Smooth muscle cell (in vitro differentiated cells): ENCODE data around the gene TNRC6B. TPM values are rescaled to one million over a fixed set of nuclear protein-coding genes. Genes with fewer than 3 reads are reported as not detected.
"Not testable (repeated sequence)": the region's sequence is repeated elsewhere in the genome, so short reads cannot be mapped to it uniquely, and the experiment has no call there.

ENCODE experiments used
- DNase-seq: peaks from one replicate; lab custom pipeline; 2025; ENCODE audit not compliant: unreplicated experiment; lab: John Stamatoyannopoulos, UW
- H2AFZ ChIP-seq: fragments of 200-600 bp; sonication (generic); 2 replicates; pipeline ENCODE4 v1.6.0; 2016; ENCODE audit warnings: antibody characterized with exemption, low read depth, mild to moderate bottlenecking
- H3F3A ChIP-seq: fragments of 200-600 bp; sonication (generic); 2 replicates; pipeline ENCODE4 v1.6.0; 2017; ENCODE audit warnings: antibody characterized with exemption, low read depth
- H3K27ac ChIP-seq: fragments of 200-600 bp; sonication (generic); 2 replicates; pipeline ENCODE4 v1.5.1; 2016; ENCODE audit warnings: low read depth, mild to moderate bottlenecking
- H3K27me3 ChIP-seq: fragments of 200-600 bp; sonication (generic); 2 replicates; pipeline ENCODE4 v1.6.1; 2016; ENCODE audit warnings: low read depth, mild to moderate bottlenecking
- H3K36me3 ChIP-seq: fragments of 200-600 bp; sonication (generic); 2 replicates; pipeline ENCODE4 v1.5.1; 2016; ENCODE audit warnings: low read depth
- H3K4me1 ChIP-seq: fragments of 200-600 bp; sonication (generic); 2 replicates; pipeline ENCODE4 v1.5.1; 2016; ENCODE audit warnings: low read depth
- H3K4me2 ChIP-seq: fragments of 200-600 bp; sonication (generic); 2 replicates; pipeline ENCODE4 v1.6.0; 2016; ENCODE audit warnings: mild to moderate bottlenecking
- H3K4me3 ChIP-seq: fragments of 200-600 bp; sonication (generic); 2 replicates; pipeline ENCODE4 v1.5.1; 2016; ENCODE audit warnings: mild to moderate bottlenecking
- H3K79me2 ChIP-seq: fragments of 200-600 bp; sonication (generic); 2 replicates; pipeline ENCODE4 v1.6.0; 2016; ENCODE audit warnings: low read depth, mild to moderate bottlenecking
- H3K9ac ChIP-seq: fragments of 200-600 bp; sonication (generic); 2 replicates; pipeline ENCODE4 v1.6.0; 2016; ENCODE audit warnings: low read depth
- H3K9me3 ChIP-seq: fragments of 200-600 bp; sonication (generic); replicated peaks from 2 replicates; pipeline ENCODE4 v1.5.1; 2016; ENCODE audit warnings: low read depth
- H4K20me1 ChIP-seq: fragments of 200-600 bp; sonication (generic); 2 replicates; pipeline ENCODE4 v1.6.0; 2016; ENCODE audit warnings: low read depth
- WGBS: methylation state at CpG from one replicate; pipeline ENCODE4 v1.1.7; 2016; ENCODE audit warnings: low lambda C conversion rate; 5-methylcytosine and 5-hydroxymethylcytosine counted together
- polyA plus RNA-seq: library from polyadenylated mRNA; unstranded; fragments of >200 nt; fragmentation: Nextera tagmentation; extraction: Ambion mirVana; gene quantifications from 2 replicates; pipeline ENCODE4 v1.2.1, GENCODE V29; 2016
- total RNA-seq: library from RNA; depleted of rRNA; stranded (reverse); fragments of >200 nt; gene quantifications from 2 replicates; pipeline ENCODE4 v1.2.3, GENCODE V29; 2014
- TF ChIP-seq, protein P1 (sequence below): fragments of 200-600 bp; sonication (generic); IDR thresholded peaks from 2 replicates; pipeline ENCODE4 v1.5.1; 2017; ENCODE audit warnings: borderline replicate concordance, mild to moderate bottlenecking, antibody characterized with exemption; ENCODE audit not compliant: insufficient read depth, poor library complexity, severe bottlenecking

The TNRC6B gene
- total and polyA plus RNA-seq, 2 experiments from 2014 or later, result 21.5 to 44.4 TPM

DNA sequence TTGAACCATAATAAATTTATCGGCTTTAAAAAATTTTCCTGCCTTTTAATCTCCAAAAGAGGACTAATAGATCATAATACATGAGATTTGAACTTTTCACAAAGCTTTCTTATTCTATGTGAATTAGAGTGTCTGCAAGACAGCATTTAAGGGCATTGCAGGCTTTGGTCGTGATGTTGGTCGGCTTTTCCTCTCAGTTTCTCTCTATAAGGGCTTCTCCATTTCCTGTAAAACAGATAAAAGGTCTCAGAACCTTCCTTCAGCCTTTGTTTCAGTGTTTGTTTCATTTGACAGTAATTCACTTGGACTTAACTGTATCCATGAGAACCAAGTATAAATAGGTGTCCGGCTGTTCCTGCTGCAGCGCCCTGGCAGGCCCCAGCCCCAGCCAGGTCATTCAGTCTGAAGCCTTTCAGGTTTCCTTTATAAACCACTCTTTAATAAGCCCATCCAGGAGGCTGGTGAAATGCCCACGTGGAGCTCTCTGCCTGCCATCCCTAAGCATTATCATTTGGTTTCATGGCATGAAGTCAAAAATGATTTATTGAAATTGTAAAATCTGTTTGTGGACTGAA lies 131.4 kb downstream of the TNRC6B start:
- Histone ChIP-seq H3K27me3 (no peaks in the 10 kb centered on the region), H4K20me1 (peaks cover 16% of the 10 kb centered on the region), H3K9me3 (no peaks in the 10 kb centered on the region), H3K36me3 (peaks cover 17% of the 10 kb centered on the region), H3K4me3 (no peak overlapping the region), H3F3A (peaks cover 5% of the 10 kb centered on the region), H3K4me2 (no peak overlapping the region), H3K4me1 (no peaks in the 10 kb centered on the region), H3K27ac (peak overlapping the region; percentile 29), H3K79me2 (no peaks in the 10 kb centered on the region), H3K9ac (no peak overlapping the region), H2AFZ (no peak overlapping the region)
- no peak for DNase-seq
- TF ChIP-seq, protein P1, sequence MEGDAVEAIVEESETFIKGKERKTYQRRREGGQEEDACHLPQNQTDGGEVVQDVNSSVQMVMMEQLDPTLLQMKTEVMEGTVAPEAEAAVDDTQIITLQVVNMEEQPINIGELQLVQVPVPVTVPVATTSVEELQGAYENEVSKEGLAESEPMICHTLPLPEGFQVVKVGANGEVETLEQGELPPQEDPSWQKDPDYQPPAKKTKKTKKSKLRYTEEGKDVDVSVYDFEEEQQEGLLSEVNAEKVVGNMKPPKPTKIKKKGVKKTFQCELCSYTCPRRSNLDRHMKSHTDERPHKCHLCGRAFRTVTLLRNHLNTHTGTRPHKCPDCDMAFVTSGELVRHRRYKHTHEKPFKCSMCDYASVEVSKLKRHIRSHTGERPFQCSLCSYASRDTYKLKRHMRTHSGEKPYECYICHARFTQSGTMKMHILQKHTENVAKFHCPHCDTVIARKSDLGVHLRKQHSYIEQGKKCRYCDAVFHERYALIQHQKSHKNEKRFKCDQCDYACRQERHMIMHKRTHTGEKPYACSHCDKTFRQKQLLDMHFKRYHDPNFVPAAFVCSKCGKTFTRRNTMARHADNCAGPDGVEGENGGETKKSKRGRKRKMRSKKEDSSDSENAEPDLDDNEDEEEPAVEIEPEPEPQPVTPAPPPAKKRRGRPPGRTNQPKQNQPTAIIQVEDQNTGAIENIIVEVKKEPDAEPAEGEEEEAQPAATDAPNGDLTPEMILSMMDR, result no peak
- whole genome bisulfite sequencing, result 84% methylated on average over 6 of the region's 6 CpGs

DNA sequence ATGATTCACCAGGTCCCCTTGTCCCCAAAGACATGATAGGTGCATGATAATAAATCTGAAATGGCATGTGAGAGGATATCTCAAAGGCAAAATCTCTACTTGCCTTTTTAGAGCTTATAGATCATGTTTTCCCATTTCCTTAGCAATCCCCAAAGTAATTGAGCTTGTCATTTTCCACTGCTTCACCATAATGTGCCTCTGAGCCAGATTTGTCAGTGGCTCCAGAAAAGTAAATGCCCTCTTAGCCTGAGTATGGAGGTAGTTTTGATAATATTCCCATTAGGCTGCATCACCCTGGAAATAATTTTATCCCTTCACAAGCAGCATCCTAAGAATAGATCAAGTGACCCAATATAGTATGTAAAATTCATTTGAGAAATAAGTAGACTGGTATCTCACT lies 131.9 kb downstream of the TNRC6B start:
- Histone ChIP-seq H3K36me3 (peaks cover 19% of the 10 kb centered on the region), H3K9ac (no peak overlapping the region), H3K27ac (peak overlapping the region; percentile 29), H3K27me3 (no peaks in the 10 kb centered on the region), H3F3A (peaks cover 5% of the 10 kb centered on the region), H4K20me1 (peaks cover 16% of the 10 kb centered on the region), H3K79me2 (no peaks in the 10 kb centered on the region), H3K4me3 (no peak overlapping the region), H3K9me3 (no peaks in the 10 kb centered on the region), H3K4me1 (no peaks in the 10 kb centered on the region), H2AFZ (no peak overlapping the region), H3K4me2 (no peak overlapping the region)
- TF ChIP-seq, protein P1, result no peak
- DNase-seq, result no peak

DNA sequence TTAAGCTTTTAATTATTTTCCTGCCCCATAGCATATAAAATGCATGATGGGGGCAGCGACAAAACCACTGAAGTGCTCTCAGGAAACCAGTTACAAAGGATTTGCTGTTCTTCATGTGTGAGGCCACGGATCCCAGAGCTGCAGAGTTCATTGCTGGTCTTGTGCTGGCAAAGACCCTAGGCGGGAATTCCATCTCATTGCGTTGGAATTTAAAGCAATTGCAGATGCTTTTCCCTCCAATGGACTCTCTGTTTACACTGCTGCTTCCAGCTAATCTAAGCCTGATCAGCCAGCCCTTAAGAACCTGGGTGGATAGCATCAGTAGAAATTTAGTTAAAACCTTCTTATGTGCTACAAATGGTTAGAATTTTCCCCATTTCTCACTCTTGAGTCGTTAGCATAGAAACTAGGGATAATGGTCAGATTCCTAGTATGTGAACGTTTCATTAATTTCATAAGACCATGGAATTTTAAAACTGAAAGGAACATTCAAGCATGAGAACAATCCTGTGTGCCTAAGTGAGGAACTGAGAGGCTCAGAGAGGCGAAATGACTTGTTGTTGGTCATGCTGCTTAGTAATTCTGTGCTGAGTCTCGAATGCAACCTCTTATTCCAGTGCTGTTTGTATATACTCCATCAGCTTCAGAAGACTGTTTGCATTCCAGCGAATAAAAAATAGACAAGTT lies 132.5 kb downstream of the TNRC6B start:
- Histone ChIP-seq H3K27me3 (no peaks in the 10 kb centered on the region), H3K4me1 (no peaks in the 10 kb centered on the region), H3K9me3 (no peaks in the 10 kb centered on the region), H3K9ac (no peak overlapping the region), H3K36me3 (peaks cover 20% of the 10 kb centered on the region), H3F3A (peaks cover 5% of the 10 kb centered on the region), H3K4me2 (peak overlapping the region; percentile 29), H3K4me3 (no peak overlapping the region), H3K27ac (peak overlapping the region; percentile 29), H2AFZ (no peak overlapping the region), H4K20me1 (peaks cover 16% of the 10 kb centered on the region), H3K79me2 (no peaks in the 10 kb centered on the region)
- TF ChIP-seq, protein P1, result no peak
- 44% methylated on average over 9 of the region's 9 CpGs for WGBS
- no peak for DNase-seq

DNA sequence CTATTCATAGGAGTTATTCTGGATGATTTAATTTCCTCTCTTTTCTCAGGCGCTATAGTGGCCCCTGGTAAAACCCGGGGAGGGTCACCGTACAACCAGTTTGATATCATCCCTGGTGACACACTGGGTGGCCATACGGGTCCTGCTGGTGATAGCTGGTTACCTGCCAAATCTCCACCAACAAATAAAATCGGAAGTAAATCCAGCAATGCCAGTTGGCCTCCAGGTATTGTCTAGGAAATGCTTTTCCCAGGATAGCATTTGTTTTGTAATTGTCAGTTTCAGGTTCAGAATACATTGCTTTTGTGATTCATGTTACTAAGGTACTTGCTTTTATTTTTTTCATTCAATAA lies 133.0 kb downstream of the TNRC6B start:
- peaks cover 23% of the 10 kb centered on the region for H3K36me3 ChIP-seq
- no peaks in the 10 kb centered on the region for H3K4me1 ChIP-seq
- H3K79me2 ChIP-seq, result no peaks in the 10 kb centered on the region
- DNase-seq, result no peak
- no peaks in the 10 kb centered on the region for H3K27me3 ChIP-seq
- 97% methylated on average over 5 of the region's 5 CpGs for WGBS
- peak overlapping the region; percentile 29 for H3K27ac ChIP-seq
- H4K20me1 ChIP-seq, result peaks cover 16% of the 10 kb centered on the region
- no peak overlapping the region for H3K4me2 ChIP-seq
- no peak overlapping the region for H3K4me3 ChIP-seq
- H3K9me3 ChIP-seq, result no peaks in the 10 kb centered on the region
- no peak overlapping the region for H3K9ac ChIP-seq
- TF ChIP-seq, protein P1, result no peak
- H2AFZ ChIP-seq, result no peak overlapping the region
- peaks cover 5% of the 10 kb centered on the region for H3F3A ChIP-seq

DNA sequence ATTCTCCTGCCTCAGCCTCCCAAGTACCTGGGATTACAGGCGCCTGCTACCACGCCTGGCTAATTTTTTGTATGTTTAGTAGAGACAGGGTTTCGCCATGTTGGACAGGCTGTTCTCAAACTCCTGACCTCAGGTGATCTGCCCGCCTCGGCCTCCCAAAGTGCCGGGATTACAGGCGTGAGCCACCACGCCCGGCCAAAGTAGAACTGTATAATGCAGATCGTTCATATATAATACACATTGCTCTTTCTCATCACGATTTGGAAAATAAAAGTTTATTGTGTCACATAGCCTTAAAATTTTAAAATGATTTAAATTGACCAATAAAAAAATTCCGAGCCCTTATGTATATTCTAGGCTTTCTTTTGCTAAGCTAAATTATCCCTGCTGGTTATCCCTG lies 133.9 kb downstream of the TNRC6B start:
- H3K36me3 ChIP-seq, result peaks cover 23% of the 10 kb centered on the region

More for the DNA sequence above, 133.9 kb downstream of the TNRC6B start:
- not testable (repeated sequence) for H3K4me1 ChIP-seq, H2AFZ ChIP-seq, H3K27ac ChIP-seq, H3K9me3 ChIP-seq, H3K9ac ChIP-seq, DNase-seq, H3K79me2 ChIP-seq, H3K4me3 ChIP-seq, H3K27me3 ChIP-seq, H3F3A ChIP-seq, H3K4me2 ChIP-seq
- peaks cover 16% of the 10 kb centered on the region for H4K20me1 ChIP-seq
- 99% methylated on average over 12 of the region's 12 CpGs for WGBS
